ENCODE data around the gene CERK. TPM values are rescaled to one million over a fixed set of nuclear protein-coding genes. Genes with fewer than 3 reads are reported as not detected.
A peak's percentile ranks its signal among the peaks of the same experiment; 100 is the strongest.

The CERK gene
- total and polyA plus RNA-seq, 9 of the 15 experiments (the other 6 are each of a cell fraction or from before 2014, with no cell fraction given), result 1.1 to 14.9 (median 8.7) TPM

DNA sequence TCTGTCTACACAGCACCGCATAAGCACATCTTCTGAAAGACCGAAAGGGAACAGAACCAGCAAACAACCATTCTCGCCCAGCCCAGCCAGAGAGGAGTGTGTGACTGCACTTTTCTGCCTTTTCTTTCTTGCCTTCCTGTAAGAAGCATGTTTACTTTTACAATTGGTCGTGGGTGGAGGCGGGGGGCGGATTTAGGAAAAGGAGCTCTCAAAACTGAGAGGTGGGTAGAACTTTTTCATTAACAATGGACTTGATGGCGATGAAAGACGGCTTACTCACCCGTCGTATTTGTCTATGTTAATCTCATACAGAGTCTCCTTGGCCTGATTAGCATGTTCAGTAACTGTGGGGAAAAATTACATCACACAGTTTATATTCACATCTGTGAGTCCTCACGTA lies 27.2 kb downstream of the CERK start:
- no peak overlapping the region for H3K9ac ChIP-seq (ENCODE audit: insufficient read depth in 1 of 2, low read depth in 2 of 2, low read length in 2 of 2)
- H3K79me2 ChIP-seq (ENCODE audit: control insufficient read depth, insufficient read depth, low read length), result no peaks in the 10 kb centered on the region
- WGBS (ENCODE audit: insufficient coverage, low coverage, missing lambda C conversion rate), result 86% methylated on average over 10 of the region's 11 CpGs
- TF ChIP-seq EGR1 (conservative IDR thresholded peaks at IDR 0.05) (peak; percentile 27; the same call in 1 of the 2 replicates), KLF16 (IDR thresholded peaks at IDR 0.05) (no peak), GTF2F1 (IDR thresholded peaks at IDR 0.05; ENCODE audit: low read depth, low read length) (no peak), ZNF668 (CRISPR knock-in tag; IDR thresholded peaks at IDR 0.05) (no peak), GTF2A2 (tag; IDR thresholded peaks at IDR 0.05) (no peak), MEIS2 (IDR thresholded peaks at IDR 0.05; ENCODE audit: partially characterized antibody) (peak; percentile 28)
- TF ChIP-seq, protein P1, sequence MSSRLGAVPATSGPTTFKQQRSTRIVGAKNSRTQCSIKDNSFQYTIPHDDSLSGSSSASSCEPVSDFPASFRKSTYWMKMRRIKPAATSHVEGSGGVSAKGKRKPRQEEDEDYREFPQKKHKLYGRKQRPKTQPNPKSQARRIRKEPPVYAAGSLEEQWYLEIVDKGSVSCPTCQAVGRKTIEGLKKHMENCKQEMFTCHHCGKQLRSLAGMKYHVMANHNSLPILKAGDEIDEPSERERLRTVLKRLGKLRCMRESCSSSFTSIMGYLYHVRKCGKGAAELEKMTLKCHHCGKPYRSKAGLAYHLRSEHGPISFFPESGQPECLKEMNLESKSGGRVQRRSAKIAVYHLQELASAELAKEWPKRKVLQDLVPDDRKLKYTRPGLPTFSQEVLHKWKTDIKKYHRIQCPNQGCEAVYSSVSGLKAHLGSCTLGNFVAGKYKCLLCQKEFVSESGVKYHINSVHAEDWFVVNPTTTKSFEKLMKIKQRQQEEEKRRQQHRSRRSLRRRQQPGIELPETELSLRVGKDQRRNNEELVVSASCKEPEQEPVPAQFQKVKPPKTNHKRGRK (tag; IDR thresholded peaks at IDR 0.05), result no peak
- no peak overlapping the region for H2AFZ ChIP-seq (ENCODE audit: low read depth, low read length)
- H3K4me1 ChIP-seq (replicated peaks in 1 of 2; ENCODE audit: control insufficient read depth in 2 of 2, insufficient read depth in 2 of 2, low read length in 2 of 2), result no peaks in the 10 kb centered on the region
- no peak overlapping the region for H3K4me2 ChIP-seq (ENCODE audit: insufficient read depth, low read length)
- no TSS peak for BruUV-seq (replicated peaks)
- no peaks in the 10 kb centered on the region for H3K9me3 ChIP-seq (replicated peaks; ENCODE audit: control insufficient read depth, insufficient read depth, low read depth, low read length)
- no peaks in the 10 kb centered on the region for H4K20me1 ChIP-seq (replicated peaks; ENCODE audit: control insufficient read depth, insufficient read depth, low read length)
- in situ Hi-C loops (cut with MboI), result no loop called here
- ChIA-PET CTCF (ENCODE audit: low intra/inter-chr PET ratio) (no interaction called here), POLR2A (interaction anchor here (1.1 kb wide), 1 partner anchor 51 kb away, joined by 3 read pairs; the partner anchor contains the start of gene TBC1D22A)
- H3K27me3 ChIP-seq (ENCODE audit: control insufficient read depth in 2 of 2, insufficient read depth in 2 of 2, low read length in 2 of 2), result no peaks in the 10 kb centered on the region
- ATAC-seq (no peak), DNase-seq (ENCODE audit: extremely low read depth in 1 of 4, low spot score in 3 of 4) (no peak), FAIRE-seq (no peak)
- no peaks in the 10 kb centered on the region for H3K9me1 ChIP-seq (ENCODE audit: control insufficient read depth, insufficient read depth, low read length)
- peaks cover 36% of the 10 kb centered on the region; the same call in 2 of the 3 replicates for H3K36me3 ChIP-seq (ENCODE audit: control insufficient read depth, insufficient read depth, low read length)
- no peak overlapping the region for H3K4me3 ChIP-seq
- intact Hi-C loops (cut with micrococcal nuclease), result no loop called here
- H3K27ac ChIP-seq (ENCODE audit: extremely low read depth, low read depth, low read length), result no peak overlapping the region
